Activated CD8-positive, alpha-beta memory T cell treated with anti-CD3 and anti-CD28 coated beads for 36 hours (primary cell): Measurements from ENCODE around the gene CAPN12. TPM values are rescaled to one million over a fixed set of nuclear protein-coding genes. Genes with fewer than 3 reads are reported as not detected.
"Not testable (repeated sequence)": the region's sequence is repeated elsewhere in the genome, so short reads cannot be mapped to it uniquely, and the experiment has no call there.

ENCODE experiments used
- CTCF ChIA-PET: fragments of 350-600 bp; sonication (Branson Sonifier 250); formaldehyde crosslinking; loops from one replicate; lab custom pipeline; 2021; ENCODE audit warnings: antibody characterized with exemption; lab: Charles Lee
- POLR2A ChIA-PET: fragments of 350-600 bp; sonication (Branson Sonifier 250); formaldehyde crosslinking; loops from one replicate; lab custom pipeline; 2021; ENCODE audit warnings: antibody characterized with exemption; lab: Charles Lee
- total RNA-seq, 2 experiments: library from RNA; stranded (reverse); gene quantifications; one replicate each; pipeline ENCODE4 v1.2.3, GENCODE V29; 2021

CAPN12 gene, protein sequence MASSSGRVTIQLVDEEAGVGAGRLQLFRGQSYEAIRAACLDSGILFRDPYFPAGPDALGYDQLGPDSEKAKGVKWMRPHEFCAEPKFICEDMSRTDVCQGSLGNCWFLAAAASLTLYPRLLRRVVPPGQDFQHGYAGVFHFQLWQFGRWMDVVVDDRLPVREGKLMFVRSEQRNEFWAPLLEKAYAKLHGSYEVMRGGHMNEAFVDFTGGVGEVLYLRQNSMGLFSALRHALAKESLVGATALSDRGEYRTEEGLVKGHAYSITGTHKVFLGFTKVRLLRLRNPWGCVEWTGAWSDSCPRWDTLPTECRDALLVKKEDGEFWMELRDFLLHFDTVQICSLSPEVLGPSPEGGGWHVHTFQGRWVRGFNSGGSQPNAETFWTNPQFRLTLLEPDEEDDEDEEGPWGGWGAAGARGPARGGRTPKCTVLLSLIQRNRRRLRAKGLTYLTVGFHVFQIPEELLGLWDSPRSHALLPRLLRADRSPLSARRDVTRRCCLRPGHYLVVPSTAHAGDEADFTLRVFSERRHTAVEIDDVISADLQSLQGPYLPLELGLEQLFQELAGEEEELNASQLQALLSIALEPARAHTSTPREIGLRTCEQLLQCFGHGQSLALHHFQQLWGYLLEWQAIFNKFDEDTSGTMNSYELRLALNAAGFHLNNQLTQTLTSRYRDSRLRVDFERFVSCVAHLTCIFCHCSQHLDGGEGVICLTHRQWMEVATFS
- 1 to 10 TPM; 3.3 to 3.7 TPM for total RNA-seq

- ChIA-PET POLR2A (interaction anchor here (0.7 kb wide), 1 partner anchor 31 kb away, joined by 4 read pairs; no protein-coding TSS in a partner anchor), CTCF (no interaction called here)
These were observed at the start of gene CAPN12 for GRCh38 chr19:38744298-38744681. CAPN12 (minus strand) TSS chr19:38744474; CDS start chr19:38744165, 309 bp downstream.

GRCh38 chr19:38793671-38794070 is 49.4 kb upstream of the CAPN12 start:
- ChIA-PET POLR2A (no interaction called here), CTCF (no interaction called here)

DNA sequence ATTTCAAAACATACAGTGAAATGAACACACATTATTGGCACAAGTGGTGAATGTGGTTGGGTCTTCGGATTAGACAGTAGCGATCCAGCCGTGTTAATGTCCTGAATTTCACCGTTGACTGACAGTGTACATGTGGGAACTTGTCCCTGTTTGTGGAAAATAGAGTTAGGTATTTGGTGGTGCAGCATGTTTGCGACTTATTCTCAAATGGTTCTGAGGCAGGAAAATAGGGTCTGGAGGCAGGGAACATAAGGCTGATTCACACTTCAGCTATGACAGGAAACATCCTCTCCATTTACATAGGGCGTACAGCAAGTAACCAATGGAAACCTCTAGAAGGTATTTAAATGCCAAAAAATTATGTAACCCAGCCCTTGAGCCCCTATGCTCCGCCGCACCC is 48.9 kb upstream of the CAPN12 start:
- CTCF ChIA-PET = interaction anchor here (0.6 to 0.7 kb wide), 2 partner anchors 24 to 51 kb away, joined by 3 read pairs; no protein-coding TSS in a partner anchor
- POLR2A ChIA-PET = no interaction called here

GRCh38 chr19:38792250-38793111 is 48.2 kb upstream of the CAPN12 start:
- ChIA-PET CTCF (interaction anchor here (0.6 to 0.7 kb wide), 2 partner anchors 23 to 51 kb away, joined by 3 read pairs; no protein-coding TSS in a partner anchor), POLR2A (no interaction called here)

DNA sequence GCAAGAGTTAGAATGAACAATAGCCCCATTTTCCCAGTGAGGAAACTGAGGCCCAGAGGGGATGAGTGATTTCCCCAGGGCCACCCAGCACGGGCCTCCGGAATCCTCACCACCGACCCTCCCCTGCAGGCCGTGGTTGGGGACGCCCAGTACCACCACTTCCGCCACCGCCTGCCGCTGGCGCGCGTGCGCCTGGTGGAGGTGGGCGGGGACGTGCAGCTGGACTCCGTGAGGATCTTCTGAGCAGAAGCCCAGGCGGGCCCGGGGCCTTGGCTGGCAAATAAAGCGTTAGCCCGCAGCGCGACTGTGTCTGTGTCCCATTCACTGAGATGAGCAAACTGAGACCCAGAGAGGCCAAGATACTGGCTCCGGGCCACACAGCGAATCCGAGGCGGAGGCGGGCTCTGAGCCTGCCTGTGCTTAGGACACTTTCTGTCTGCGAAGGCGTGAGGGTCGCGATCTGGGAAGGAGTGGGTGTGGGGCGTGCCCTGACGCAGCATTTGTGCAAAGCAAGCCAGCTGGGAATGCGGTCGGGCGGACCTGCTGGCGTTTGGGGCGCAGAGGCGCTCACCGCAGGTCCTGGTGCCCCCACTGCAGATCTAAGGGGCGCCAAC is 47.3 kb upstream of the CAPN12 start:
- CTCF ChIA-PET, POLR2A ChIA-PET: not testable (repeated sequence)

GRCh38 chr19:38790507-38791403 is 46.5 kb upstream of the CAPN12 start:
- CTCF ChIA-PET = not testable (repeated sequence)

DNA sequence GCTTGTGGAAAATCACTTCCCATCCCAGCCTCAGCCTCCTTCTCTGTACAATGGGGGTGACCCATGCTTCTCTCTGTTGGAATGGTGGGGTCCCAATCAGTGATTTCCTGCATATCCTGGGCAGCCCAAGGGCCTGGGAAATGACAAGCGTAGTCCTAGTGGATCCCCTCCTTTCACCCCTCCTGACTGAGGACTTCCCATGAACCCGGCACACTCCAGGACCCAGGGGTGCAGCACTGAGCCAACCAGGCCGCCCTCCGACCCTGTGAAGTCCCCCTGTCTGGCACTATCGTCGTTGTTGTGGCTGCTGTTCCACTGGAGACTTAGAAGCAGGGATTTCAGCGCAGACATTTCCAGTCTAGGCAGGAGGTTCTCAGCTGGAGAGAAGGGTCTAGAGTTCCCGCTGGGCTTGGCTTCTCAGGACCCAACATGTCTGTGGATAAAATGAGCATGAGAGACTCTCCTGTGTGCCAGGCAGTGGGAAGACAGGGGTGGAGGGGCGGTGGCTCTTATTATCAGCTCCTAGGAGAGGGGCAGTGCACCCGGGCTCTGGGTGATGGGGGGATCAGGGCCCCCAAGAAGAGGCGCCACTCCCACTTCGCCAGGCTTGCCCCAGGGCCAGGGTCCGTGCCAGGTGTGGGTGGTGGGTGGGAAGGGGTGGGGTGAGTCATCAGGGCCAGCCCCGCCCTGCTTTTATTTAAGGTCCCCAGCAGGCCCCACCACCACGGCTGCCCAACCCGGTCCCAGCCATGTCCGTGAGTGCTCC is 44.4 kb upstream of the CAPN12 start, which contains the start of gene LGALS7B:
LGALS7B (plus strand) TSS at position 723 of the 766 bp plus-strand sequence; CDS start at position 750, 27 bp downstream.
- CTCF ChIA-PET = no interaction called here
- POLR2A ChIA-PET = no interaction called here

More at GRCh38 chr19:38790507-38791403, 46.5 kb upstream of the CAPN12 start:
- POLR2A ChIA-PET = not testable (repeated sequence)

DNA sequence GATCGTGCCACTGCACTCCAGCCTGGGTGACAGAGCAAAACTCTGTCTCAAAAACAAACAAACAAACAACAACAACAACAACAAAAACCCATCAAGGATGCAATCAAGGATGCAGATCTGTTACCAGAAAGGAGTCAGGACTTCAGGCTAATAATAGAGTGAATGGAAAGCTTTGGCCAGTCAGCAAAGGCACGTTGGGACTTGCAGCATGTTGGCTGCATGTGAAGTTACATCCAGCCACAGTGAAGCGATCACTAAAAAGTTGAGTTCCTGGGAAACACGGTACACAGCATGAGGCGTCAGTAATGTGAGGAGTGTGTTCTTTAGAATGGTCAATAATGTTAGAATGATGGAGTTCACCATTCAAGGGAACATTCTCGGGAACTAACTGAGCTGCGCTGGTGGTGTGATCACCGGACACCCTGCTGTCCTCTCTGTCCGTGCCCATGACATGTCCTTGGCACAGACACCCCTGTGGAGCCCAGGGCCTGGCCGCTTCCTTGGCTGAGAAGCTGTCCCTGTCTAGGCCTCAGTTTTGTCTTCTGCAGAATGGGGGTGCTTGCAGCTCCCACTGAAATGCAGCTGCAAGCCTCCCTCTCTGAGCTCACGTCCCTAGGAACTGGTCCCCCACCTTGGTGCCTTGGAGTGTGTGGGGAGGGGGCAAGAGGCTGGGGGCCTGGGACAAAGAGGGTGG is 42.4 kb upstream of the CAPN12 start:
- POLR2A ChIA-PET = interaction anchor here (0.5 to 0.6 kb wide), 3 partner anchors 47 to 92 kb away, joined by 3 to 7 read pairs (median 3); no protein-coding TSS in a partner anchor

GRCh38 chr19:38786061-38786460 is 41.8 kb upstream of the CAPN12 start:
- ChIA-PET CTCF (interaction anchor here (0.6 kb wide), 1 partner anchor 16 kb away, joined by 3 read pairs; no protein-coding TSS in a partner anchor), POLR2A (interaction anchor here (0.5 to 0.6 kb wide), 2 partner anchors 89 to 91 kb away, joined by 3 to 7 read pairs; no protein-coding TSS in a partner anchor)

More for the DNA sequence above, 42.4 kb upstream of the CAPN12 start:
- CTCF ChIA-PET = interaction anchor here (0.6 kb wide), 1 partner anchor 17 kb away, joined by 3 read pairs; no protein-coding TSS in a partner anchor

DNA sequence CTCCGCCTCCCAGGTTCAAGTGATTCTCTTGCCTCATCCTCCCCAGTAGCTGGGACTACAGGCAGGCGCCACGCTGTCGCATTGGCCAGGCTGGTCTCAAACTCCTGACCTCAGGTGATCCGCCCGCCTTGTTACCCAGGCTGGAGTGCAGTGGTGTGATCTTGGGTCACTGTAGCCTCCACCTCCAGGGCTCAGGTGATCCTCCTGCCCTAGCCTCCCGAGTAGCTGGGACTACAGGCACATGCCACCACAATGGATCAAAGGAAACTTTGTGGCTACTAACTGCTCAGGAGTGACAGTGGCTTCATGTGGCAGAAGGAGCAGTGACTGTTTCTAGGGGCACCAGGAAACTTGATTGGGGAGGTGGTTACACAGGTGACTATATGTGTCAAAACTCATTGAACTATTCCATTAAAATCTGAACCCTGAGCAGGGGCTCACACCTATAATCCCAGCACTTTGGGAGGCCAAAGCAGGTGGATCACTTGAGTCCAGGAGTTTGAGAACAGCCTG is 41.0 kb upstream of the CAPN12 start:
- POLR2A ChIA-PET = no interaction called here

GRCh38 chr19:38784224-38784623 is 40.0 kb upstream of the CAPN12 start:
- ChIA-PET POLR2A (interaction anchor here (0.6 kb wide), 2 partner anchors 49 to 52 kb away, joined by 4 to 7 read pairs; no protein-coding TSS in a partner anchor), CTCF (no interaction called here)

More for the DNA sequence above, 41.0 kb upstream of the CAPN12 start:
- CTCF ChIA-PET = no interaction called here

DNA sequence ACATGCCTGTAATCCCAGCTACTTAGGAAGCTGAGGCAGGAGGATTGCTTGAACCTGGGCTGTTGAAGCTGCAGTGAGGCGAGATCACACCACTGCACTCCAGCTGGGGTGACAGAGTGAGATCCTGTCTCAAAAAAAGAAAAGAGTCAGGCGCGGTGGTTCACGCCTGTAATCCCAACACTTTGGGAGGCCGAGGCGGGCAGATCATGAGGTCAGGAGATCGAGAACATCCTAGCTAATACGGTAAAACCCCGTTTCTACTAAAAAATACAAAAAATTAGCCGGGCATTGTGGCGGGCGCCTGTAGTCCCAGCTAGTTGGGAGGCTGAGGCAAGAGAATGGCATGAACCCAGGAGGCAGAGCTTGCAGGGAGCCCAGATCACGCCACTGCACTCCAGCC is 37.9 kb upstream of the CAPN12 start:
- CTCF ChIA-PET = interaction anchor here (0.7 kb wide), 1 partner anchor 15 kb away, joined by 3 read pairs; no protein-coding TSS in a partner anchor
- POLR2A ChIA-PET = not testable (repeated sequence)

- CTCF ChIA-PET = interaction anchor here (0.8 kb wide), 1 partner anchor 124 kb away, joined by 3 read pairs; no protein-coding TSS in a partner anchor
- POLR2A ChIA-PET = no interaction called here
These were observed 36.8 kb upstream of the CAPN12 start for GRCh38 chr19:38781058-38781457.

DNA sequence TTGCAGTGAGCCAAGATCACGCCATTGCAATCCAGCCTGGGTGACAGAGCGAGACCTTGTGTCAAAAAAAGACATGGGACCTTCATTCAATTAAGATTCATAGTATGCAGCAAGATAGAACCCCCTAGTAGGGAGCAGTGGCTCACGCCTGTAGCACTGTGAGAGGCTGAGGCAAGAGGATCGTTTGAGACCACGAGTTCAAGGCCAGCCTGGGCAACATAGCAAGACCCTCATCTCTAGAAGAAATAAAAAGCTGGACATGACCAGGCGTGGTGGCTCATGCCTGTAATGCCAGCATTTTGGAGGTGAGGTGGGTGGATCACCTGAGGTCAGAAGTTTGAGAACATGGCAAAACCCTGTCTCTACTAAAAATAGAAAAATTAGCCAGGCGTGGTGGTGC is 36.2 kb upstream of the CAPN12 start:
- POLR2A ChIA-PET = no interaction called here
- CTCF ChIA-PET = interaction anchor here (0.8 kb wide), 1 partner anchor 123 kb away, joined by 3 read pairs; no protein-coding TSS in a partner anchor

- CTCF ChIA-PET = interaction anchor here (0.9 kb wide), 1 partner anchor 30 kb away, joined by 3 read pairs; no protein-coding TSS in a partner anchor
These were observed 34.5 kb upstream of the CAPN12 start for GRCh38 chr19:38778733-38779132.

More at GRCh38 chr19:38778733-38779132, 34.5 kb upstream of the CAPN12 start:
- POLR2A ChIA-PET = no interaction called here
